ENCODE results near the gene MFSD12.
"Not testable (repeated sequence)": the region's sequence is repeated elsewhere in the genome, so short reads cannot be mapped to it uniquely, and the experiment has no call there.

GRCh38 chr19:3529299-3529698 is 28.1 kb downstream of the MFSD12 start:
- TF ChIP-seq CTCF (IDR thresholded peaks at IDR 0.05; ENCODE audit: insufficient read depth, low read length, poor library complexity, severe bottlenecking); EZH2phosphoT487 (conservative IDR thresholded peaks at IDR 0.05; ENCODE audit: low read length): not testable (repeated sequence)
